OCI-LY1 (cell line): ENCODE measurements around the gene MLLT1.

Experiments
- EZH2 ChIP-seq: fragments of 200-600 bp; sonication (generic), shearing (Covaris generic); IDR thresholded peaks from 2 replicates; pipeline ENCODE4 v1.8.0; 2017; ENCODE audit warnings: borderline replicate concordance, mixed run types, mild to moderate bottlenecking, antibody characterized with exemption, low read length, moderate library complexity, mixed read lengths
- TF ChIP-seq, protein P1 (sequence below): fragments of 200-600 bp; sonication (generic), shearing (Covaris generic); IDR thresholded peaks from 2 replicates; pipeline ENCODE4 v1.5.1; 2017; ENCODE audit warnings: mild to moderate bottlenecking, antibody characterized with exemption, low read length, moderate library complexity, mixed read lengths

DNA sequence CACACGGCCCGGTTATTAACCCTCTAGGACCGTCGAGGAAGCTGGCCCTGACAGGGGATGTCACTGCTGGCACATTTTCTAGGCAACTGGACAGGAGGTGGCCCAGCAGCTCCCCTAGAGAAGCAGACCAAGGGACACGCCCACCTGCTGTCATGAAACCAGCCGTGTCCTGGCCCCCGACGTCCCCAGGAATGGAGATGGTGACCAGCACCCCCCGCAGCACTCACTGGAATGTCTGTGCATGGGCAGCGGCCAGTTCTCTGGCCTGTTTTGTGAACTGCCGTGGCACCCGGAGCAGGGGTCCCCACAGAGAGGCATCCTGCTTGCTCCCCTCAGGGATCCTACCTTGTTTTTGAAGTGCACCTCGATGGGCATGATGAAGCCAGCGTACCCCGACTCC, 17.9 kb downstream of the MLLT1 start:
- TF ChIP-seq, protein P1, sequence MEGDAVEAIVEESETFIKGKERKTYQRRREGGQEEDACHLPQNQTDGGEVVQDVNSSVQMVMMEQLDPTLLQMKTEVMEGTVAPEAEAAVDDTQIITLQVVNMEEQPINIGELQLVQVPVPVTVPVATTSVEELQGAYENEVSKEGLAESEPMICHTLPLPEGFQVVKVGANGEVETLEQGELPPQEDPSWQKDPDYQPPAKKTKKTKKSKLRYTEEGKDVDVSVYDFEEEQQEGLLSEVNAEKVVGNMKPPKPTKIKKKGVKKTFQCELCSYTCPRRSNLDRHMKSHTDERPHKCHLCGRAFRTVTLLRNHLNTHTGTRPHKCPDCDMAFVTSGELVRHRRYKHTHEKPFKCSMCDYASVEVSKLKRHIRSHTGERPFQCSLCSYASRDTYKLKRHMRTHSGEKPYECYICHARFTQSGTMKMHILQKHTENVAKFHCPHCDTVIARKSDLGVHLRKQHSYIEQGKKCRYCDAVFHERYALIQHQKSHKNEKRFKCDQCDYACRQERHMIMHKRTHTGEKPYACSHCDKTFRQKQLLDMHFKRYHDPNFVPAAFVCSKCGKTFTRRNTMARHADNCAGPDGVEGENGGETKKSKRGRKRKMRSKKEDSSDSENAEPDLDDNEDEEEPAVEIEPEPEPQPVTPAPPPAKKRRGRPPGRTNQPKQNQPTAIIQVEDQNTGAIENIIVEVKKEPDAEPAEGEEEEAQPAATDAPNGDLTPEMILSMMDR, result no peak
- no peak for TF ChIP-seq EZH2
